ENCODE measurements around the gene ATF4.

DNA sequence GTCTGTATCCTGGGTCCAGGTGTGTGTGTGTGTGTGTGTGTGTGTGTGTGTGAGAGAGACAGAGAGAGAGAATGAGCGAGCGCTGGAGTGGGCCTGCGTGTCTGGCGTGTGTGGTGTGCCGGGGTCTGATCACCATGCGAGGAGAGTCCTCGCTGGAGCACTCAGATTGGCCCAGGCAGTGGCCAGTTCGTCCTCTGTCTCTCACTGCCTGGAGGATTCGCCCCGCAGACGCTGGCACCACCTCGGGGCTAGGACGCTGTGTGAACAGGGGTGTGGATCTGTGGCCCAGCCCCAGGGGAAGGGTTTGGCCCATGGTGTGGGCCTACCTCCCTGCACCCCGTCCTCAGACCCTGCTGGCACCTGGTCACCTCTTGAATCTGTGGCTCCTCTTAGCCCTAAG is 38.6 kb downstream of the ATF4 start:
- no peak for TF ChIP-seq ZNF782 (CRISPR knock-in tag; IDR thresholded peaks at IDR 0.05; ENCODE audit: borderline replicate concordance)
- no peak for TF ChIP-seq HNRNPH1 (optimal IDR thresholded peaks at IDR 0.05; ENCODE audit: low read depth, low read length)
- TF ChIP-seq, protein P1, sequence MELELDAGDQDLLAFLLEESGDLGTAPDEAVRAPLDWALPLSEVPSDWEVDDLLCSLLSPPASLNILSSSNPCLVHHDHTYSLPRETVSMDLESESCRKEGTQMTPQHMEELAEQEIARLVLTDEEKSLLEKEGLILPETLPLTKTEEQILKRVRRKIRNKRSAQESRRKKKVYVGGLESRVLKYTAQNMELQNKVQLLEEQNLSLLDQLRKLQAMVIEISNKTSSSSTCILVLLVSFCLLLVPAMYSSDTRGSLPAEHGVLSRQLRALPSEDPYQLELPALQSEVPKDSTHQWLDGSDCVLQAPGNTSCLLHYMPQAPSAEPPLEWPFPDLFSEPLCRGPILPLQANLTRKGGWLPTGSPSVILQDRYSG (CRISPR knock-in tag; IDR thresholded peaks at IDR 0.05) = no peak
- no peak for TF ChIP-seq RFXAP (CRISPR knock-in tag; IDR thresholded peaks at IDR 0.05; ENCODE audit: borderline replicate concordance)
- TF ChIP-seq, protein P2, sequence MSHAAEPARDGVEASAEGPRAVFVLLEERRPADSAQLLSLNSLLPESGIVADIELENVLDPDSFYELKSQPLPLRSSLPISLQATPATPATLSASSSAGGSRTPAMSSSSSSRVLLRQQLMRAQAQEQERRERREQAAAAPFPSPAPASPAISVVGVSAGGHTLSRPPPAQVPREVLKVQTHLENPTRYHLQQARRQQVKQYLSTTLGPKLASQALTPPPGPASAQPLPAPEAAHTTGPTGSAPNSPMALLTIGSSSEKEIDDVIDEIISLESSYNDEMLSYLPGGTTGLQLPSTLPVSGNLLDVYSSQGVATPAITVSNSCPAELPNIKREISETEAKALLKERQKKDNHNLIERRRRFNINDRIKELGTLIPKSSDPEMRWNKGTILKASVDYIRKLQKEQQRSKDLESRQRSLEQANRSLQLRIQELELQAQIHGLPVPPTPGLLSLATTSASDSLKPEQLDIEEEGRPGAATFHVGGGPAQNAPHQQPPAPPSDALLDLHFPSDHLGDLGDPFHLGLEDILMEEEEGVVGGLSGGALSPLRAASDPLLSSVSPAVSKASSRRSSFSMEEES (CRISPR knock-in tag; IDR thresholded peaks at IDR 0.05) = no peak
- TF ChIP-seq ZNF841 (CRISPR knock-in tag; IDR thresholded peaks at IDR 0.05; ENCODE audit: borderline replicate concordance) = no peak
- TF ChIP-seq, protein P3, sequence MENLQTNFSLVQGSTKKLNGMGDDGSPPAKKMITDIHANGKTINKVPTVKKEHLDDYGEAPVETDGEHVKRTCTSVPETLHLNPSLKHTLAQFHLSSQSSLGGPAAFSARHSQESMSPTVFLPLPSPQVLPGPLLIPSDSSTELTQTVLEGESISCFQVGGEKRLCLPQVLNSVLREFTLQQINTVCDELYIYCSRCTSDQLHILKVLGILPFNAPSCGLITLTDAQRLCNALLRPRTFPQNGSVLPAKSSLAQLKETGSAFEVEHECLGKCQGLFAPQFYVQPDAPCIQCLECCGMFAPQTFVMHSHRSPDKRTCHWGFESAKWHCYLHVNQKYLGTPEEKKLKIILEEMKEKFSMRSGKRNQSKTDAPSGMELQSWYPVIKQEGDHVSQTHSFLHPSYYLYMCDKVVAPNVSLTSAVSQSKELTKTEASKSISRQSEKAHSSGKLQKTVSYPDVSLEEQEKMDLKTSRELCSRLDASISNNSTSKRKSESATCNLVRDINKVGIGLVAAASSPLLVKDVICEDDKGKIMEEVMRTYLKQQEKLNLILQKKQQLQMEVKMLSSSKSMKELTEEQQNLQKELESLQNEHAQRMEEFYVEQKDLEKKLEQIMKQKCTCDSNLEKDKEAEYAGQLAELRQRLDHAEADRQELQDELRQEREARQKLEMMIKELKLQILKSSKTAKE (CRISPR knock-in tag; IDR thresholded peaks at IDR 0.05; ENCODE audit: borderline replicate concordance) = no peak
- no peak for TF ChIP-seq CREB1 (IDR thresholded peaks at IDR 0.05)
- no peak for TF ChIP-seq CREB1 (CRISPR knock-in tag; IDR thresholded peaks at IDR 0.05)

Data from HepG2 (cell line).